ENCODE data around the gene OXSM. TPM values are rescaled to one million over a fixed set of nuclear protein-coding genes. Genes with fewer than 3 reads are reported as not detected.

The OXSM gene
- total RNA-seq, 1 donor from 2014 or later, result 5.9 TPM

GRCh38 chr3:25749031-25749581 is 40.8 kb upstream of the OXSM start:
- H3K4me3 ChIP-seq, result no peak overlapping the region
- no peak overlapping the region for H3K27ac ChIP-seq
- H3K36me3 ChIP-seq, result peaks cover 0 to 33% of the 10 kb centered on the region in 2 donors
- TF ChIP-seq POLR2A (IDR thresholded peaks at IDR 0.05) (no peak), POLR2AphosphoS5 (IDR thresholded peaks at IDR 0.05; ENCODE audit: insufficient read depth in 1 of 2, low read depth in 1 of 2) (no peak), CTCF (IDR thresholded peaks at IDR 0.05) (no peak)
- DNase-seq (ENCODE audit: extremely low spot score in 2 of 2), result no peak
- no peaks in the 10 kb centered on the region for H3K4me1 ChIP-seq
- H3K9me3 ChIP-seq, result no peaks in the 10 kb centered on the region
- no peaks in the 10 kb centered on the region for H3K27me3 ChIP-seq
- intact Hi-C loops (cut with DNase I), result no loop called here

GRCh38 chr3:25751048-25751447 is 38.8 kb upstream of the OXSM start:
- Histone ChIP-seq H3K4me3 (no peak overlapping the region), H3K4me1 (no peaks in the 10 kb centered on the region), H3K27ac (no peak overlapping the region), H3K9me3 (no peaks in the 10 kb centered on the region), H3K36me3 (peaks cover 0 to 24% of the 10 kb centered on the region in 2 donors), H3K27me3 (no peaks in the 10 kb centered on the region)
- DNase-seq (ENCODE audit: extremely low spot score in 2 of 2), result no peak
- no peak for TF ChIP-seq POLR2AphosphoS5 (IDR thresholded peaks at IDR 0.05; ENCODE audit: insufficient read depth in 1 of 2, low read depth in 1 of 2)
- TF ChIP-seq POLR2A (IDR thresholded peaks at IDR 0.05), result no peak
- TF ChIP-seq CTCF (IDR thresholded peaks at IDR 0.05), result no peak
- intact Hi-C loops (cut with DNase I), result no loop called here

GRCh38 chr3:25751725-25752124 is 38.2 kb upstream of the OXSM start:
- Histone ChIP-seq H3K27me3 (no peaks in the 10 kb centered on the region), H3K27ac (no peak overlapping the region), H3K9me3 (no peaks in the 10 kb centered on the region), H3K4me1 (no peaks in the 10 kb centered on the region), H3K36me3 (peaks cover 0 to 24% of the 10 kb centered on the region in 2 donors), H3K4me3 (no peak overlapping the region)
- intact Hi-C loops (cut with DNase I), result no loop called here
- no peak for DNase-seq (ENCODE audit: extremely low spot score in 2 of 2)
- TF ChIP-seq POLR2AphosphoS5 (IDR thresholded peaks at IDR 0.05; ENCODE audit: insufficient read depth in 1 of 2, low read depth in 1 of 2) (no peak), POLR2A (IDR thresholded peaks at IDR 0.05) (no peak), CTCF (IDR thresholded peaks at IDR 0.05) (no peak)

GRCh38 chr3:25768851-25769250 is 21.0 kb upstream of the OXSM start:
- Histone ChIP-seq H3K27ac (no peak overlapping the region), H3K36me3 (peaks cover 0 to 6% of the 10 kb centered on the region in 2 donors), H3K4me3 (no peak overlapping the region), H3K27me3 (no peaks in the 10 kb centered on the region), H3K9me3 (no peaks in the 10 kb centered on the region), H3K4me1 (no peaks in the 10 kb centered on the region)
- TF ChIP-seq CTCF (IDR thresholded peaks at IDR 0.05) (no peak), POLR2A (IDR thresholded peaks at IDR 0.05) (no peak), POLR2AphosphoS5 (IDR thresholded peaks at IDR 0.05; ENCODE audit: insufficient read depth in 1 of 2, low read depth in 1 of 2) (no peak)
- no peak for DNase-seq (ENCODE audit: extremely low spot score in 2 of 2)
- intact Hi-C loops (cut with DNase I), result no loop called here

DNA sequence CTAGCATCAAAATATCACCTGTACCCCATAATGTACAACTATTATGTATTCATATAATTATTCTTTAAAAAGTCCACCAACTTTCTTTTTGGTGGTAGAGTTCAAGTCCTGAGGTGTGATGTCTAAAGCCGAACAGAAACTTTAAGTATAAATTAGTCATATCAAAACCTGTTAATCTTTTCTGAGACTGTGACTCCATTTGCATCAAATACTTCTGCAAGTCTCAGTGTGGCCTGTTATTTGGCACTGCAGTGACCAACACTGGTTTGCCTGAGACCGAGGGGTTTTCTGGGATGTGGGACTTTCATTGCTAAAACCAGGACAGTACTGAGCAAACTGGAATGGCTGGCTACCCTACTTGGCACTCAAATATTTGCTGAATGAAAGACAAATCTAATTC is 14.0 kb upstream of the OXSM start:
- intact Hi-C loops (cut with DNase I), result no loop called here
- Histone ChIP-seq H3K4me1 (no peaks in the 10 kb centered on the region), H3K9me3 (no peaks in the 10 kb centered on the region), H3K27me3 (no peaks in the 10 kb centered on the region), H3K4me3 (no peak overlapping the region), H3K27ac (no peak overlapping the region), H3K36me3 (peaks cover 0 to 38% of the 10 kb centered on the region in 2 donors)
- no peak for DNase-seq (ENCODE audit: extremely low spot score in 2 of 2)
- TF ChIP-seq POLR2AphosphoS5 (IDR thresholded peaks at IDR 0.05; ENCODE audit: insufficient read depth in 1 of 2, low read depth in 1 of 2) (no peak), CTCF (IDR thresholded peaks at IDR 0.05) (no peak), POLR2A (IDR thresholded peaks at IDR 0.05) (no peak)

Data from vagina (tissue), 2 donors.